GM12873 (cell line): ENCODE measurements around the gene WASL.

Source experiments
- CTCF ChIP-seq: IDR thresholded peaks from 2 replicates; pipeline ENCODE4 v1.5.1; 2012; ENCODE audit warnings: low read depth, mild to moderate bottlenecking, moderate library complexity, low read length, control low read depth; ENCODE audit not compliant: insufficient read depth; ENCODE audit errors: missing control alignments

WASL gene

DNA sequence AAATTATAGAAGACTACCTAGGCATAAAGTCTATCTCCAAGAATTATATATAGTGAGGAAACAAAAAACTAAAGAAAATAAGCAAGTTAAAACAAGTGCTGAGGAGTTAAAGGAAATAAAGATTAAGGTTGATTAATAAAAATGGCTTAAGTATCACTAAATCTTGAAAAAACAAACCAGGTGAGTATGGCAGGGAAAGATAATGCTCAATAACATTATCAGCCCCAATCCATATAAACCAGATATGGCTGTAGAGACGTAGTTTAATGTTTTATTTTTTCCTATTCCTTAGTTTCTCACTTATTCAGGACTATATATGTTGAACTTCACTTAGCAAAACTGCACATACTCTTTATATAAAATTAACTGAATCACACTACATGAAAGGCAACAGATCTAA lies 4.4 kb downstream of the WASL start:
- TF ChIP-seq CTCF, result no peak

- no peak for TF ChIP-seq CTCF
Observed at GRCh38 chr7:123741940-123742339, 6.9 kb downstream of the WASL start.

- TF ChIP-seq CTCF, result no peak
Observed at GRCh38 chr7:123738808-123739207, 10.0 kb downstream of the WASL start.

DNA sequence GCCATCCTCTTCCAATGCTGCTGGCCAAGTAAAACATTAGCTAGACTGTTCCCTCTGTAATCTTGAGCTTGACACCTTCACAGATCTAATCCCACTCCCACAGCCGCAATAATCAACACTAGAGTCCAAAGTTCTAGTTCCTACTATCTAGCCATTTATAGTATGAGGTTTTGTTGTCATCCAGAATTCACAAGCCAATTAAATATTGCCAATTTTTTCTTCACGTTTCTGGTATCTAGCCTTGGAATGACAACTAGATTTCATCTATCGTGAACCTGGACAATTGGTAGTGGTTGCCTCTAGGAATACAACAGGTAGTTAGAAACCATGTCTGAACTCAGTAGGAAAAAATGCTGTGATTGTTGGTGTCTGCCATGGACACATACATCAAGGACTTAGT lies 10.4 kb downstream of the WASL start:
- TF ChIP-seq CTCF, result no peak

- TF ChIP-seq CTCF, result no peak
Observed at GRCh38 chr7:123735539-123735938, 13.3 kb downstream of the WASL start.

DNA sequence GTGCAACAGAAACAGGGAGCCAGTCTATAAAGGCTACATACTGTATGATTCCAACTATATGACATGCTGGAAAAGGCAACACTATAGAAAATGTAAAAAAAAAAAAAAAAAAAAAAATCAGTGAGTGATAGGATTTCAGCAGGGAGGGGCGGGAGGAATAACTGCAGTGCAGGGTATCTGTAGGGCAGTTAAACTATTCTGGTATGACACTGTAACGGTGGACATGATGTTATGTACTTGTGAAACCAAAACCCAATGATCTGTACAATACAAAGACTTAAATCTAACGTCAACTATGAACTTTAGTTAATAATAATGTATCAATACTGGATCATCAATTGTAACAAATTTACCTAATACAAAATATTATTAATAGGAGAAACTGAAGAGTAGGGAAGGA lies 14.3 kb downstream of the WASL start:
- no peak for TF ChIP-seq CTCF

DNA sequence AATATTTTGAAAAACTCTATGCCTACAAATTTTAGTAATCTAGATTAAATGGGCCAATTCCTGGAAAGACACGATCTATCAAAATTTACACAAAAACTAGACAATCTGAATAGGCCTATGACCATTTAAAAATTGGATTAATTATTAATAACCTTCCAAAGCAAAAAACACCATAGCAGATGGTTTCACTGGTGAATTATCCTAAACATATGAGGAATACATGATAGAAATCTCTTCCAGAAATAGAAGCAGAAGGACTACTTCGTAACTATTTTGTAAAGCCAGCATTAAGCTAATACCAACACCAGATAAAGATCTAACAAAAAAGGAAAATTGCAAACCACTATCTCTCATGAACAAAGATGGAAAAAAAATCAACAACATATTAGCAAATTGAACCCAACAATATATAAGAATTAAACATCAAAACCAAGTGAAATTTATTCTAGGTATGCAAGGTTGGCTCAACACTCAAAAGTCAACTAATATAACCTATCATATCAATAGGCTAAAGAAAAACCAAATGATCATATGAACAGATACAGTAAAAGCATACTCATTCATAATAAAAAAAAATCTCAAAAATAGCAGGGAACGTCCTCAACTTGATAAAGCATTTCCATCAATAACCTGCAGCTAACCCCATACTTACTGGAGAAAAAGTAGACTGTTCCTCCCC lies 16.3 kb downstream of the WASL start:
- TF ChIP-seq CTCF, result no peak
